Measurements from ENCODE around the gene SLC35C1.

- TF ChIP-seq CTCF (IDR thresholded peaks at IDR 0.05; ENCODE audit: low read depth, low read length, poor library complexity, severe bottlenecking): no peak
- TF ChIP-seq EZH2phosphoT487 (IDR thresholded peaks at IDR 0.05; ENCODE audit: borderline replicate concordance, low read length): no peak
These were observed 539 bp downstream of the SLC35C1 start for GRCh38 chr11:45805305-45806071.

All from DOHH2 (cell line).